Pancreas (tissue), 10 donors: ENCODE results near the gene INTS1. TPM values are rescaled to one million over a fixed set of nuclear protein-coding genes. Genes with fewer than 3 reads are reported as not detected.

Experiments
- ATAC-seq, 4 donors: fragments of 200-7000 bp; cut with Tn5 transposase; one replicate each; pipeline versions ENCODE4 v1.8.0 to v1.9.1; 2020; ENCODE audit warnings: mild to moderate bottlenecking in 4 of 4, moderate library complexity in 4 of 4
- DNase-seq, 6 donors: peaks; one replicate each; pipeline ENCODE4 v3.0.0-alpha.2; 2020
- FAIRE-seq: peaks from 2 replicates; lab custom pipeline; 2012; peaks lifted over from hg19 to GRCh38; lab: Jason Lieb, UNC
- H3K27ac ChIP-seq, 4 donors: fragments of 200-600 bp; sonication (generic); 1 replicate in 3 of 4; 2 replicates in 1 of 4; pipeline versions ENCODE4 v1.5.0 to v1.8.0; 2020
- H3K27me3 ChIP-seq, 4 donors: fragments of 200-600 bp; one replicate each; pipeline ENCODE4 v1.8.0; 2021
- H3K36me3 ChIP-seq, 3 donors: fragments of 200-600 bp; sonication (generic) in 1 of 3; one replicate each; pipeline versions ENCODE4 v1.5.0 to v1.8.0; 2020 to 2021
- H3K4me1 ChIP-seq, 3 donors: fragments of 200-600 bp; one replicate each; pipeline ENCODE4 v1.8.0; 2021
- H3K4me3 ChIP-seq, 4 donors: fragments of 200-600 bp; sonication (generic) in 2 of 4; one replicate each; pipeline versions ENCODE4 v1.5.0 to v1.8.0; 2020 to 2021
- H3K9me3 ChIP-seq, 4 donors: fragments of 200-600 bp; one replicate each; pipeline ENCODE4 v1.8.0; 2021
- WGBS, 2 donors: extraction: QIAGEN DNeasy Blood & Tissue Kit; methylation state at CpG; one replicate each; pipeline ENCODE4 v1.1.7; 2013; 5-methylcytosine and 5-hydroxymethylcytosine counted together
- intact Hi-C, 3 donors: fragments of 100-400 bp; cut with DNase I; formaldehyde crosslinking; loops; one replicate each; pipeline versions ENCODE4 v1.11.1 to v1.14.2; 2022
- polyA plus RNA-seq, 2 donors: library from polyadenylated mRNA; stranded (reverse); fragments of 200-250 nt; gene quantifications; one replicate each; pipeline ENCODE4 v1.2.3, GENCODE V29; 2013
- total RNA-seq, 6 donors: library from RNA; stranded (reverse); fragmentation: NEBNext Ultra II Directional in 4 of 6; extraction: Animal tissue kit (Norgen Biotek cat#: 25700) in 4 of 6; gene quantifications; one replicate each; pipeline versions ENCODE4 v1.2.1 to v1.2.4, GENCODE V29; 2021 to 2023
- TF ChIP-seq, protein P1 (sequence below), 4 donors: fragments of 200-600 bp; sonication (generic) in 3 of 4; IDR thresholded peaks; one replicate each; pipeline versions ENCODE4 v1.5.0 to v1.8.0; 2021; ENCODE audit warnings: antibody characterized with exemption in 4 of 4
- donor health status: healthy with polysubstance abuse.
- donor health status: DM: no; HTN: no; CAD: no; lungs with moderate emphysema.
- donor health status: DM: no; HTN: no; CAD: no.
- donor health status: control.
- donor health status: control.
- donor health status: Bipolar disorder and iron deficiency.
- donor health status: DM: yes; HTN: yes; CAD: no.
- donor health status: DM: no; HTN: no; CAD: no.
- donor health status: DM: no; HTN: no; CAD: no.
- donor health status: DM: yes; HTN: yes; CAD: no.

Gene INTS1
- total and polyA plus RNA-seq, 8 donors: 45.0 to 166 (median 62.2) TPM

DNA sequence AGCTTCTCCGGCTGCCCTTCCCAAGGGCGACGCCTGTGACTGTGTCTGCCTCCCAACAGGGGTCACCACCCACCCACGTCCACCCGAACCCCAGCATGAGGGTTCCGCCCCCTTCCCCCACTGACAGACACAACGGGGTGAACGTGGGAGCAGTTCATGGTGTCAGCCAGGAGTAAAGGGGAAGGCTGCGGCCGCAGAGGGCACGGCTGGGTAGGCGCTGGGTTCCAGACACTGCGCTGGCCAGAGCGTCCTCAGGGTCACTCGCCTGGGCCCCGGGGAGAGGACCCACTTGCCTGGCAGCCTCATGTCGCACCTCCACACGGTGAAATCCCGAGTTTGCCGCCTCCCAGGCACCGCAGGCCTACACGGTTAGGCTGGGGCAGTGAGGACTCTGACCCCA lies 21.1 kb downstream of the INTS1 start:
- 83 to 89% methylated on average over 21 to 22 of the region's 22 CpGs for whole genome bisulfite sequencing, 2 donors
- Histone ChIP-seq H3K4me1 (no peaks in the 10 kb centered on the region), H3K9me3 (no peaks in the 10 kb centered on the region), H3K4me3 (no peak overlapping the region), H3K27me3 (no peaks in the 10 kb centered on the region), H3K27ac (no peak overlapping the region), H3K36me3 (peaks cover 0 to 59% (median 27%) of the 10 kb centered on the region in 3 donors)
- TF ChIP-seq, protein P1, sequence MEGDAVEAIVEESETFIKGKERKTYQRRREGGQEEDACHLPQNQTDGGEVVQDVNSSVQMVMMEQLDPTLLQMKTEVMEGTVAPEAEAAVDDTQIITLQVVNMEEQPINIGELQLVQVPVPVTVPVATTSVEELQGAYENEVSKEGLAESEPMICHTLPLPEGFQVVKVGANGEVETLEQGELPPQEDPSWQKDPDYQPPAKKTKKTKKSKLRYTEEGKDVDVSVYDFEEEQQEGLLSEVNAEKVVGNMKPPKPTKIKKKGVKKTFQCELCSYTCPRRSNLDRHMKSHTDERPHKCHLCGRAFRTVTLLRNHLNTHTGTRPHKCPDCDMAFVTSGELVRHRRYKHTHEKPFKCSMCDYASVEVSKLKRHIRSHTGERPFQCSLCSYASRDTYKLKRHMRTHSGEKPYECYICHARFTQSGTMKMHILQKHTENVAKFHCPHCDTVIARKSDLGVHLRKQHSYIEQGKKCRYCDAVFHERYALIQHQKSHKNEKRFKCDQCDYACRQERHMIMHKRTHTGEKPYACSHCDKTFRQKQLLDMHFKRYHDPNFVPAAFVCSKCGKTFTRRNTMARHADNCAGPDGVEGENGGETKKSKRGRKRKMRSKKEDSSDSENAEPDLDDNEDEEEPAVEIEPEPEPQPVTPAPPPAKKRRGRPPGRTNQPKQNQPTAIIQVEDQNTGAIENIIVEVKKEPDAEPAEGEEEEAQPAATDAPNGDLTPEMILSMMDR (IDR thresholded peaks at IDR 0.05): no peak
- DNase-seq: no peak
- no peak for ATAC-seq
- FAIRE-seq: no peak
- intact Hi-C loops: no loop called here

DNA sequence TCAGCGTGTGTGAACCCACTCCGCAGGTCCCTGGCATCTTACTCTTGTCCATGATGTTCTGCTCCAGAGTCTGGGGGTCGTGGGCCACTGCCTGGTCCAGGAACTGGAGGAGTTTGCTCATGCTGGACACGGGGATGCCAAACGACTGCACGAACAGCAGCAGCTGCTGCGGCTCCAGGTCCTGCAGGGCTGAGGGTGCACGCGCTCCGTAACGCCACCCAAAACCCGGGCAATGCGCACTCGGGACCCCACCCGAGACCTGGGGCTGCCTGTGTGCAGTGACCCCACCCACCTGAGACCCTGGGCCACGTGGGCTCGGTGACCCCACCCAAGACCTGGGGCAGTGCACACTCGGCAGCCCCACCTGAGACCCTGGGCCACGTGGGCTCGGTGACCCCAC lies 22.9 kb downstream of the INTS1 start:
- Histone ChIP-seq H3K9me3 (no peaks in the 10 kb centered on the region), H3K4me1 (no peaks in the 10 kb centered on the region), H3K27me3 (no peaks in the 10 kb centered on the region), H3K27ac (no peak overlapping the region), H3K36me3 (peaks cover 0 to 59% (median 25%) of the 10 kb centered on the region in 3 donors), H3K4me3 (no peak overlapping the region)
- FAIRE-seq: no peak
- 94% methylated on average over 18 to 20 of the region's 20 CpGs for WGBS, 2 donors
- ATAC-seq: no peak
- intact Hi-C loops: no loop called here
- TF ChIP-seq, protein P1 (IDR thresholded peaks at IDR 0.05): no peak
- DNase-seq: no peak

DNA sequence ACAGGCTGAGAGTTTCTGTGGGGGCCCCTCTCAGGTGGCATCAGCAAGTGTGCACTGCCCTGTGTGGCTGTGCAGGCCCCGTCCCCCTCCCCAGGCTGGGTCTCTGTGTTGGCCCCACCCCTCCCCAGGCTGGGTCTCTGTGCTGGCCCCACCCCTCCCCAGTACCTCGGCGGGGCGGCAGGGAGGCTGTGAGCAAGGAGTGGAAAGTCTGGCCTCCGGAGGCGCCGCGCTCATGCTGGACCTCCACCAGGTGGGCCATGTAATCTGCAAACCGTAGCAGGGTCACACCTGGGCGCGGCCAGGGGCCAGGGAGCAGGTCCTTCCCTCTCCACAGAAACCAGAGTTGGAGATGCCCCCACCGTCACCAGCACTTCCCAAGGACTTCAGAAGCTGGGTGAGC lies 23.5 kb downstream of the INTS1 start:
- Histone ChIP-seq H3K4me1 (no peaks in the 10 kb centered on the region), H3K27ac (no peak overlapping the region), H3K9me3 (no peaks in the 10 kb centered on the region), H3K27me3 (no peaks in the 10 kb centered on the region), H3K4me3 (no peak overlapping the region), H3K36me3 (peaks cover 0 to 59% (median 25%) of the 10 kb centered on the region in 3 donors)
- DNase-seq (no peak), FAIRE-seq (no peak), ATAC-seq (no peak)
- 89% methylated on average over 11 to 12 of the region's 12 CpGs for WGBS, 2 donors
- TF ChIP-seq, protein P1 (IDR thresholded peaks at IDR 0.05): no peak
- intact Hi-C loops: no loop called here

DNA sequence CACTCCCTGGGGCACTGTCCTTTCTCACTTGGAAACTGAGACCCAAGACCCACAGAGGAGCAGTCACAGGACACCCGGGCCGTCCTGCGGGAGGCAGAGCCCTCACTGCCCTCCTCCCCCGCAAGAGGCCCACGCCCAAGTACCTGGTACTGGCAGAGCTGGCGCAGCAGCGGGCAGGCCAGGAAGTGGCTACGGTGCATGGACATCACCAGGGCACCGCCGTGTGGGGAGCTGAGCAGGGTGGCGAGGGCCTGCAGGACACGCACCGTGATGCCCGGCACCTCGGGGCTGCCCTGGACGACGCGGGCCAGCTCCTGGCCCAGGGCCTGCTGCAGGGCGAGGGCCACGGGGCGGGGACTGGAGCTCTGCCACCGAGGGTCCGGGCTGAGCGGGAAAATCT lies 24.9 kb downstream of the INTS1 start:
- Histone ChIP-seq H3K9me3 (no peaks in the 10 kb centered on the region), H3K36me3 (peaks cover 0 to 54% (median 20%) of the 10 kb centered on the region in 3 donors), H3K4me3 (no peak overlapping the region), H3K27me3 (no peaks in the 10 kb centered on the region), H3K27ac (no peak overlapping the region), H3K4me1 (no peaks in the 10 kb centered on the region)
- WGBS, 2 donors: 86 to 91% methylated on average over 14 to 24 of the region's 24 CpGs
- ATAC-seq: no peak
- intact Hi-C loops: no loop called here
- DNase-seq: no peak
- no peak for FAIRE-seq
- TF ChIP-seq, protein P1 (IDR thresholded peaks at IDR 0.05): no peak

DNA sequence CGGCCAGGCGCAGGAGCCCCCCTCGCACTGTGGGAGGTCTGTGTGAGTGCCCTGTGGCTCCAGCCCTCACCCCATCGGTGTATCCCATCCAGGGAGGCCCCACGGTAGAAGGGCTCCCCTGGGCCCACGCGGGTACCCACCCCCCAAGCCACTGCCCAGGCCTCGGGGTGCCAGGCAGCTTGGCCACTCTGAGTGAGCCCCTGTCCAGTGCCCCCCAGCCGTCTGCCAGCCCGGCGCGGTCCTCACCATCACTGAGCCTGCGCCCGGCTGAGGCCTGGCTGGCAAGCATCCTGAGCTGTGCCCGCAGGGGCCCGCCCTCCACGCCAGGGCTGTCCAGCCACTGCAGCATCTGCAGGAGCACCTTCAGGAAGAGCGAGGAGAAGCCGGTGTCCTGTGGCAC lies 25.7 kb downstream of the INTS1 start:
- TF ChIP-seq, protein P1 (IDR thresholded peaks at IDR 0.05): no peak
- Histone ChIP-seq H3K4me1 (no peaks in the 10 kb centered on the region), H3K9me3 (no peaks in the 10 kb centered on the region), H3K27ac (no peak overlapping the region), H3K4me3 (no peak overlapping the region), H3K27me3 (no peaks in the 10 kb centered on the region), H3K36me3 (peaks cover 0 to 48% (median 22%) of the 10 kb centered on the region in 3 donors)
- intact Hi-C loops: no loop called here
- WGBS, 2 donors: 95 to 97% methylated on average over 16 to 19 of the region's 19 CpGs
- no peak for FAIRE-seq
- ATAC-seq: no peak
- no peak for DNase-seq
